Measurements from ENCODE around the gene TMEM69. TPM values are rescaled to one million over a fixed set of nuclear protein-coding genes. Genes with fewer than 3 reads are reported as not detected.
"Not testable (repeated sequence)": the region's sequence is repeated elsewhere in the genome, so short reads cannot be mapped to it uniquely, and the experiment has no call there.

Gene TMEM69
- total and polyA plus RNA-seq, 2 of the 4 experiments (the other 2 are of a cell fraction), result 19.9 to 33.6 TPM

DNA sequence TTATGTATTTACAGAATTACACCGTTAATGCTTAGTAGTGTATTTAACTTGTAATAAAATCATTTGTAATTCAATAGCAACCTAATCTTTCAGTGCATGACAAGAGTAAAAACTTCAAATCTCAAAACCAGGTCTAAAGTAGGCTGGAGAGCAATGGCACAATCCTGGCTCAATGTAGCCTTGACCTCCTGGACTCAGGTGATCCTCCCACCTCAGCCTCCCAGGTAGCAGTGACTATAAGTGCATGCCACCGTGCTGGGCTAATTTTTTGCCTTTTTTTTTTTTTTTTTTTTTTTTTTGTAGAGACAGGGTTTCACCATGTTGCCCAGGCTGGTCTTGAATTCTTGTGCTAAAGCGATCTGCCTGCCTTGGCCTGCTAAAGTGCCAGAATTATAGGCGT is 51.2 kb downstream of the TMEM69 start:
- Histone ChIP-seq H2AFZ (replicated peaks; ENCODE audit: low read length, poor library complexity) (no peak overlapping the region), H4K8ac (ENCODE audit: low read depth in 2 of 2, low read length in 2 of 2) (no peak overlapping the region), H2BK5ac (ENCODE audit: low read depth, low read length, poor library complexity, severe bottlenecking) (no peak overlapping the region), H3K27me3 (ENCODE audit: control insufficient read depth, insufficient read depth, low read length) (no peaks in the 10 kb centered on the region), H2AK5ac (ENCODE audit: low read depth, low read length) (no peak overlapping the region), H3K36me3 (ENCODE audit: control insufficient read depth, insufficient read depth, low read length) (peaks cover 7% of the 10 kb centered on the region; the same call in 1 of the 2 replicates), H4K91ac (ENCODE audit: insufficient read depth, low read depth, low read length) (no peak overlapping the region), H3K4ac (ENCODE audit: low read depth, low read length) (no peak overlapping the region), H4K20me1 (ENCODE audit: insufficient read depth, low read length) (no peaks in the 10 kb centered on the region), H3K9ac (ENCODE audit: low read depth, low read length) (no peak overlapping the region), H3K9me3 (ENCODE audit: control insufficient read depth, insufficient read depth, low read length) (no peaks in the 10 kb centered on the region), H2BK15ac (ENCODE audit: low read depth, low read length) (no peak overlapping the region), H2BK120ac (ENCODE audit: low read depth, low read length) (no peak overlapping the region), H3K18ac (ENCODE audit: low read depth, low read length) (no peak overlapping the region), H4K5ac (ENCODE audit: low read depth, low read length) (no peak overlapping the region), H3K4me3 (ENCODE audit: insufficient read depth, low read depth, low read length) (no peak overlapping the region), H2BK20ac (ENCODE audit: low read depth, low read length) (no peak overlapping the region), H3K14ac (replicated peaks; ENCODE audit: low read depth, low read length) (no peak overlapping the region), H3K79me1 (ENCODE audit: low read depth in 1 of 2, low read length in 2 of 2) (peaks cover 5 to 7% of the 10 kb centered on the region in 2 experiments; a peak in 2 of 4 replicates), H3K56ac (ENCODE audit: extremely low read depth, insufficient read depth, low read length) (no peak overlapping the region), H3K23ac (ENCODE audit: low read depth, low read length) (no peak overlapping the region), H2AK9ac (replicated peaks; ENCODE audit: low read depth, low read length, poor library complexity) (no peak overlapping the region), H3K9me1 (ENCODE audit: insufficient read depth, low read length) (0 out of 2 replicates have a peak, but pooled peaks cover 3% of the 10 kb centered on the region), H3K4me1 (ENCODE audit: control insufficient read depth, insufficient read depth, low read length) (no peaks in the 10 kb centered on the region), H3K4me2 (ENCODE audit: low read depth, low read length) (no peak overlapping the region), H3K27ac (ENCODE audit: insufficient read depth, low read length) (no peak overlapping the region)
- BruUV-seq (replicated peaks), result no TSS peak
- intact Hi-C loops (cut with micrococcal nuclease), result no loop called here
- in situ Hi-C loops (cut with MboI; ENCODE audit: low sequenced_read_pairs), result no loop called here
- WGBS, 2 experiments (ENCODE audit: extremely low coverage in 2 of 2, insufficient read length in 1 of 2), result no CpG with 5 or more reads among the region's 4 CpGs
- ATAC-seq (ENCODE audit: low read depth), result no peak
- TF ChIP-seq NFE2L2 (IDR thresholded peaks at IDR 0.05; ENCODE audit: low read depth, low read length), result no peak
- TF ChIP-seq, protein P1, sequence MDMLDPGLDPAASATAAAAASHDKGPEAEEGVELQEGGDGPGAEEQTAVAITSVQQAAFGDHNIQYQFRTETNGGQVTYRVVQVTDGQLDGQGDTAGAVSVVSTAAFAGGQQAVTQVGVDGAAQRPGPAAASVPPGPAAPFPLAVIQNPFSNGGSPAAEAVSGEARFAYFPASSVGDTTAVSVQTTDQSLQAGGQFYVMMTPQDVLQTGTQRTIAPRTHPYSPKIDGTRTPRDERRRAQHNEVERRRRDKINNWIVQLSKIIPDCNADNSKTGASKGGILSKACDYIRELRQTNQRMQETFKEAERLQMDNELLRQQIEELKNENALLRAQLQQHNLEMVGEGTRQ (IDR thresholded peaks at IDR 0.05; ENCODE audit: low read depth, low read length), result no peak
- no peak for TF ChIP-seq POLR2A (IDR thresholded peaks at IDR 0.05; ENCODE audit: low read depth, low read length)
- TF ChIP-seq FOS (IDR thresholded peaks at IDR 0.05; ENCODE audit: low read depth, low read length), result no peak
- no peak for TF ChIP-seq SMC3 (IDR thresholded peaks at IDR 0.05; ENCODE audit: low read depth, low read length)
- TF ChIP-seq, protein P2, sequence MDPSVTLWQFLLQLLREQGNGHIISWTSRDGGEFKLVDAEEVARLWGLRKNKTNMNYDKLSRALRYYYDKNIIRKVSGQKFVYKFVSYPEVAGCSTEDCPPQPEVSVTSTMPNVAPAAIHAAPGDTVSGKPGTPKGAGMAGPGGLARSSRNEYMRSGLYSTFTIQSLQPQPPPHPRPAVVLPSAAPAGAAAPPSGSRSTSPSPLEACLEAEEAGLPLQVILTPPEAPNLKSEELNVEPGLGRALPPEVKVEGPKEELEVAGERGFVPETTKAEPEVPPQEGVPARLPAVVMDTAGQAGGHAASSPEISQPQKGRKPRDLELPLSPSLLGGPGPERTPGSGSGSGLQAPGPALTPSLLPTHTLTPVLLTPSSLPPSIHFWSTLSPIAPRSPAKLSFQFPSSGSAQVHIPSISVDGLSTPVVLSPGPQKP (IDR thresholded peaks at IDR 0.05; ENCODE audit: borderline replicate concordance, low read depth, low read length), result no peak
- TF ChIP-seq MXI1 (IDR thresholded peaks at IDR 0.05; ENCODE audit: borderline replicate concordance, low read depth, low read length), result no peak
- no peak for TF ChIP-seq CHD1 (IDR thresholded peaks at IDR 0.05; ENCODE audit: low read depth, low read length)
- DNase-seq, result no peak
- ChIA-PET POLR2A (ENCODE audit: unreplicated experiment) (no interaction called here), CTCF (no interaction called here)
- dilution Hi-C loops (cut with HindIII; ENCODE audit: low sequenced_read_pairs, unreplicated experiment), result no loop called here

DNA sequence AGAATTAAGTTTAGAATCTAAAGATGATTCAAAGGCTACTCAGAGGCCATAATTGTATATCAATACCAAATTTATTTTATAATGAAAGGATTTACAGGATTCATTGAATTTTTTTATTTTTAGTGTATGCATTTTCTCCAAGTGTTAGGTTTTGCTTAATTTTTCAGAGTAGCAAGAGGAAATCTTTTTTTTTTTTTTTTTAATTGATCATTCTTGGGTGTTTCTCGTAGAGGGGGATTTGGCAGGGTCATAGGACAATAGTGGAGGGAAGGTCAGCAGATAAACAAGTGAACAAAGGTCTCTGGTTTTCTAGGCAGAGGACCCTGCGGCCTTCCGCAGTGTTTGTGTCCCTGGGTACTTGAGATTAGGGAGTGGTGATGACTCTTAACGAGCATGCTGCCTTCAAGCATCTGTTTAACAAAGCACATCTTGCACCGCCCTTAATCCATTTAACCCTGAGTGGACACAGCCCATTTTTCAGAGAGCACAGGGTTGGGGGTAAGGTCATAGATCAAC is 51.7 kb downstream of the TMEM69 start:
- BruUV-seq (replicated peaks); H4K20me1 ChIP-seq (ENCODE audit: insufficient read depth, low read length); H2AK9ac ChIP-seq (replicated peaks; ENCODE audit: low read depth, low read length, poor library complexity); H4K8ac ChIP-seq (ENCODE audit: low read depth in 2 of 2, low read length in 2 of 2); DNase-seq; H2AK5ac ChIP-seq (ENCODE audit: low read depth, low read length); dilution Hi-C loops (cut with HindIII; ENCODE audit: low sequenced_read_pairs, unreplicated experiment); H3K14ac ChIP-seq (replicated peaks; ENCODE audit: low read depth, low read length); H3K79me1 ChIP-seq (ENCODE audit: low read depth in 1 of 2, low read length in 2 of 2); H2BK120ac ChIP-seq (ENCODE audit: low read depth, low read length); H3K4ac ChIP-seq (ENCODE audit: low read depth, low read length); intact Hi-C loops (cut with micrococcal nuclease); H2BK20ac ChIP-seq (ENCODE audit: low read depth, low read length); H3K27ac ChIP-seq (ENCODE audit: insufficient read depth, low read length); H4K5ac ChIP-seq (ENCODE audit: low read depth, low read length); H3K18ac ChIP-seq (ENCODE audit: low read depth, low read length); H3K4me1 ChIP-seq (ENCODE audit: control insufficient read depth, insufficient read depth, low read length); ATAC-seq (ENCODE audit: low read depth); H3K4me3 ChIP-seq (ENCODE audit: insufficient read depth, low read depth, low read length); H3K23ac ChIP-seq (ENCODE audit: low read depth, low read length); H2BK15ac ChIP-seq (ENCODE audit: low read depth, low read length); H3K4me2 ChIP-seq (ENCODE audit: low read depth, low read length); H3K36me3 ChIP-seq (ENCODE audit: control insufficient read depth, insufficient read depth, low read length); H3K9ac ChIP-seq (ENCODE audit: low read depth, low read length); H2AFZ ChIP-seq (replicated peaks; ENCODE audit: low read length, poor library complexity); H3K27me3 ChIP-seq (ENCODE audit: control insufficient read depth, insufficient read depth, low read length); CTCF ChIA-PET; POLR2A ChIA-PET (ENCODE audit: unreplicated experiment); H2BK5ac ChIP-seq (ENCODE audit: low read depth, low read length, poor library complexity, severe bottlenecking); H3K9me3 ChIP-seq (ENCODE audit: control insufficient read depth, insufficient read depth, low read length); H4K91ac ChIP-seq (ENCODE audit: insufficient read depth, low read depth, low read length); H3K56ac ChIP-seq (ENCODE audit: extremely low read depth, insufficient read depth, low read length); H3K9me1 ChIP-seq (ENCODE audit: insufficient read depth, low read length); in situ Hi-C loops (cut with MboI; ENCODE audit: low sequenced_read_pairs): not testable (repeated sequence)
- no CpG with 5 or more reads among the region's 5 CpGs for WGBS, 2 experiments (ENCODE audit: extremely low coverage in 2 of 2, insufficient read length in 1 of 2)
